Stimulated activated CD4-positive, alpha-beta T cell treated with anti-CD3 and anti-CD28 coated beads, Interleukin-1b, Interleukin-23, amount 100 ng/mL, for 24 hours (primary cell): Measurements from ENCODE around the gene HPDL.
"Not testable (repeated sequence)": the region's sequence is repeated elsewhere in the genome, so short reads cannot be mapped to it uniquely, and the experiment has no call there.

Source experiments
- DNase-seq, 4 experiments: peaks; one replicate each; pipeline ENCODE4 v3.0.0-alpha.2; 2020; ENCODE audit warnings: low read depth in 4 of 4, low spot score in 1 of 4

HPDL gene

GRCh38 chr1:45348966-45349677, 22.4 kb downstream of the HPDL start:
- DNase-seq = no peak

GRCh38 chr1:45351508-45351907, 24.8 kb downstream of the HPDL start:
- no peak for DNase-seq

- no peak for DNase-seq
These were observed 27.0 kb downstream of the HPDL start for GRCh38 chr1:45353685-45354084.

- DNase-seq = no peak
These were observed 28.1 kb downstream of the HPDL start for GRCh38 chr1:45354838-45355237.

GRCh38 chr1:45355683-45356082, 29.0 kb downstream of the HPDL start:
- no peak for DNase-seq

GRCh38 chr1:45356186-45356585, 29.5 kb downstream of the HPDL start:
- DNase-seq = no peak

GRCh38 chr1:45359882-45360513, 33.3 kb downstream of the HPDL start:
- peak in 2 of 4 experiments; percentile 30 to 31 for DNase-seq

- not testable (repeated sequence) for DNase-seq
These were observed 34.3 kb downstream of the HPDL start for GRCh38 chr1:45360981-45361380.

GRCh38 chr1:45364294-45364693, 37.6 kb downstream of the HPDL start:
- no peak for DNase-seq

- no peak for DNase-seq
These were observed 38.4 kb downstream of the HPDL start for GRCh38 chr1:45365051-45365450.

GRCh38 chr1:45370575-45370974, 43.9 kb downstream of the HPDL start:
- no peak for DNase-seq

GRCh38 chr1:45373573-45373972, 46.9 kb downstream of the HPDL start:
- DNase-seq = no peak

- DNase-seq = no peak
These were observed 48.7 kb downstream of the HPDL start for GRCh38 chr1:45375104-45376090.

- DNase-seq = no peak
These were observed 51.5 kb downstream of the HPDL start for GRCh38 chr1:45378184-45378583.
